ENCODE measurements around the gene AOC2.
"Not testable (repeated sequence)": the region's sequence is repeated elsewhere in the genome, so short reads cannot be mapped to it uniquely, and the experiment has no call there.

AOC2 gene

GRCh38 chr17:42883802-42884558 lies 39.6 kb downstream of the AOC2 start:
- no peak for DNase-seq (ENCODE audit: low read depth in 2 of 2)

- DNase-seq (ENCODE audit: low read depth in 2 of 2) = not testable (repeated sequence)
Measured at GRCh38 chr17:42885806-42886205, 41.4 kb downstream of the AOC2 start.

GRCh38 chr17:42886283-42887176 lies 42.1 kb downstream of the AOC2 start:
- DNase-seq (ENCODE audit: low read depth in 2 of 2) = no peak

- DNase-seq (ENCODE audit: low read depth in 2 of 2) = no peak
Measured at GRCh38 chr17:42889809-42890208, 45.4 kb downstream of the AOC2 start.

GRCh38 chr17:42891539-42892152 lies 47.3 kb downstream of the AOC2 start:
- no peak for DNase-seq (ENCODE audit: low read depth in 2 of 2)

- no peak for DNase-seq (ENCODE audit: low read depth in 2 of 2)
Measured at GRCh38 chr17:42893359-42893758, 49.0 kb downstream of the AOC2 start.

- no peak for DNase-seq (ENCODE audit: low read depth in 2 of 2)
Measured at GRCh38 chr17:42894283-42895184, 50.2 kb downstream of the AOC2 start.

- DNase-seq (ENCODE audit: low read depth in 2 of 2) = peak; percentile 14 to 29
Measured at GRCh38 chr17:42895185-42895555, 50.8 kb downstream of the AOC2 start.

- no peak for DNase-seq (ENCODE audit: low read depth in 2 of 2)
Measured at GRCh38 chr17:42898147-42898811, 53.9 kb downstream of the AOC2 start.

GRCh38 chr17:42899981-42900380 lies 55.6 kb downstream of the AOC2 start:
- DNase-seq (ENCODE audit: low read depth in 2 of 2) = not testable (repeated sequence)
